ENCODE data around the gene ACOT9. TPM values are rescaled to one million over a fixed set of nuclear protein-coding genes. Genes with fewer than 3 reads are reported as not detected.

ACOT9 gene
- total RNA-seq, 2 experiments from 2014 or later: 31.7 to 39.9 TPM

GRCh38 chrX:23742174-23742696, 841 bp downstream of the ACOT9 start:
- ChIA-PET POLR2A (interaction anchor here (1.7 to 2.0 kb wide), 2 partner anchors 9 to 40 kb away, joined by 4 to 19 read pairs; partner anchors contain the start of gene SAT1), CTCF (interaction anchor here (0.6 to 1.1 kb wide), 2 partner anchors 41 to 160 kb away, joined by 4 to 5 read pairs; partner anchors contain the start of gene SAT1)
- Mint-ChIP-seq H3K4me3 (peak overlapping the region; percentile 83), H3K27ac (peak overlapping the region; percentile 76), H3K27me3 (no peaks in the 10 kb centered on the region), H3K9me3 (ENCODE audit: low read depth) (no peaks in the 10 kb centered on the region), H3K4me1 (peaks cover 24% of the 10 kb centered on the region), H3K36me3 (ENCODE audit: low read depth) (no peaks in the 10 kb centered on the region)
- ATAC-seq: peak; percentile 24
- intact Hi-C loops (cut with DNase I, micrococcal nuclease): no loop called here
- peak; percentile 32 for DNase-seq

GRCh38 chrX:23737413-23737812, 5.7 kb downstream of the ACOT9 start:
- DNase-seq: no peak
- ChIA-PET POLR2A (interaction anchor here (0.7 kb wide), 1 partner anchor 69 kb away, joined by 3 read pairs; no protein-coding TSS in a partner anchor), CTCF (interaction anchor here (0.9 kb wide), 1 partner anchor 73 kb away, joined by 3 read pairs; no protein-coding TSS in a partner anchor)
- intact Hi-C loops (cut with DNase I, micrococcal nuclease): no loop called here
- H3K4me3 Mint-ChIP-seq: no peak overlapping the region
- no peak overlapping the region for H3K27ac Mint-ChIP-seq
- peak; percentile 35 for ATAC-seq
- H3K27me3 Mint-ChIP-seq: no peaks in the 10 kb centered on the region
- H3K9me3 Mint-ChIP-seq (ENCODE audit: low read depth): no peaks in the 10 kb centered on the region
- H3K4me1 Mint-ChIP-seq: peaks cover 35% of the 10 kb centered on the region
- H3K36me3 Mint-ChIP-seq (ENCODE audit: low read depth): peaks cover 4% of the 10 kb centered on the region

GRCh38 chrX:23736030-23736429, 7.0 kb downstream of the ACOT9 start:
- no peak overlapping the region for H3K27ac Mint-ChIP-seq
- ChIA-PET POLR2A (no interaction called here), CTCF (interaction anchor here (1.0 to 1.1 kb wide), 3 partner anchors 21 to 138 kb away, joined by 3 to 6 read pairs (median 3); no protein-coding TSS in a partner anchor)
- peaks cover 37% of the 10 kb centered on the region for H3K4me1 Mint-ChIP-seq
- ATAC-seq (no peak), DNase-seq (no peak)
- no peaks in the 10 kb centered on the region for H3K27me3 Mint-ChIP-seq
- H3K9me3 Mint-ChIP-seq (ENCODE audit: low read depth): no peaks in the 10 kb centered on the region
- peaks cover 12% of the 10 kb centered on the region for H3K36me3 Mint-ChIP-seq (ENCODE audit: low read depth)
- intact Hi-C loops (cut with DNase I, micrococcal nuclease): no loop called here
- no peak overlapping the region for H3K4me3 Mint-ChIP-seq

GRCh38 chrX:23732704-23733103, 10.4 kb downstream of the ACOT9 start:
- POLR2A ChIA-PET: interaction anchor here (0.7 to 1.6 kb wide), 2 partner anchors 10 to 48 kb away, joined by 4 to 6 read pairs; partner anchors contain the start of gene ACOT9
- H3K9me3 Mint-ChIP-seq (ENCODE audit: low read depth): no peaks in the 10 kb centered on the region
- peaks cover 36% of the 10 kb centered on the region for H3K4me1 Mint-ChIP-seq
- H3K36me3 Mint-ChIP-seq (ENCODE audit: low read depth): peaks cover 30% of the 10 kb centered on the region
- intact Hi-C loops (cut with DNase I, micrococcal nuclease): loop anchor here (1.0 to 2.0 kb wide), 5 partner anchors 11 to 174 kb away; partner anchors contain the start of genes ACOT9 (in 1 of the 2) and APOO (in 1 of the 2)
- no peak for DNase-seq
- CTCF ChIA-PET: interaction anchor here (1.3 kb wide), 1 partner anchor 169 kb away, joined by 3 read pairs; no protein-coding TSS in a partner anchor
- H3K27ac Mint-ChIP-seq: peak overlapping the region; percentile 89
- ATAC-seq: peak; percentile 83
- H3K4me3 Mint-ChIP-seq: peak overlapping the region; percentile 39
- no peaks in the 10 kb centered on the region for H3K27me3 Mint-ChIP-seq

- Mint-ChIP-seq H3K27me3 (no peaks in the 10 kb centered on the region), H3K36me3 (ENCODE audit: low read depth) (peaks cover 32% of the 10 kb centered on the region), H3K9me3 (ENCODE audit: low read depth) (no peaks in the 10 kb centered on the region), H3K4me3 (no peak overlapping the region), H3K27ac (peak overlapping the region; percentile 81), H3K4me1 (peaks cover 36% of the 10 kb centered on the region)
- intact Hi-C loops (cut with DNase I, micrococcal nuclease): loop anchor here (1.0 to 2.0 kb wide), 5 partner anchors 11 to 175 kb away; partner anchors contain the start of genes ACOT9 (in 1 of the 2) and APOO (in 1 of the 2)
- POLR2A ChIA-PET: no interaction called here
- CTCF ChIA-PET: interaction anchor here (1.3 kb wide), 1 partner anchor 170 kb away, joined by 3 read pairs; no protein-coding TSS in a partner anchor
- no peak for DNase-seq
- no peak for ATAC-seq
Observed at GRCh38 chrX:23731951-23732350, 11.1 kb downstream of the ACOT9 start.

- CTCF ChIA-PET: no interaction called here
- no peak for DNase-seq
- H3K4me3 Mint-ChIP-seq: no peak overlapping the region
- POLR2A ChIA-PET: no interaction called here
- intact Hi-C loops (cut with DNase I, micrococcal nuclease): no loop called here
- no peaks in the 10 kb centered on the region for H3K9me3 Mint-ChIP-seq (ENCODE audit: low read depth)
- ATAC-seq: no peak
- H3K36me3 Mint-ChIP-seq (ENCODE audit: low read depth): peaks cover 32% of the 10 kb centered on the region
- peaks cover 28% of the 10 kb centered on the region for H3K4me1 Mint-ChIP-seq
- H3K27me3 Mint-ChIP-seq: no peaks in the 10 kb centered on the region
- H3K27ac Mint-ChIP-seq: no peak overlapping the region
Observed at GRCh38 chrX:23729214-23729613, 13.9 kb downstream of the ACOT9 start.

- intact Hi-C loops (cut with DNase I, micrococcal nuclease): no loop called here
- CTCF ChIA-PET: no interaction called here
- DNase-seq (no peak), ATAC-seq (no peak)
- POLR2A ChIA-PET: interaction anchor here (1.0 kb wide), 1 partner anchor 16 kb away, joined by 3 read pairs; the partner anchor contains the start of gene ACOT9
- peaks cover 13% of the 10 kb centered on the region for H3K4me1 Mint-ChIP-seq
- H3K4me3 Mint-ChIP-seq: no peak overlapping the region
- H3K27me3 Mint-ChIP-seq: no peaks in the 10 kb centered on the region
- H3K9me3 Mint-ChIP-seq (ENCODE audit: low read depth): no peaks in the 10 kb centered on the region
- H3K27ac Mint-ChIP-seq: no peak overlapping the region
- H3K36me3 Mint-ChIP-seq (ENCODE audit: low read depth): peaks cover 44% of the 10 kb centered on the region
Observed at GRCh38 chrX:23727206-23727605, 15.9 kb downstream of the ACOT9 start.

GRCh38 chrX:23726191-23726590, 16.9 kb downstream of the ACOT9 start:
- peaks cover 5% of the 10 kb centered on the region for H3K4me1 Mint-ChIP-seq
- ChIA-PET POLR2A (interaction anchor here (1.0 kb wide), 1 partner anchor 17 kb away, joined by 3 read pairs; the partner anchor contains the start of gene ACOT9), CTCF (interaction anchor here (0.6 kb wide), 1 partner anchor 1250 kb away, joined by 3 read pairs; no protein-coding TSS in a partner anchor)
- H3K27ac Mint-ChIP-seq: no peak overlapping the region
- no peak overlapping the region for H3K4me3 Mint-ChIP-seq
- H3K27me3 Mint-ChIP-seq: no peaks in the 10 kb centered on the region
- intact Hi-C loops (cut with DNase I, micrococcal nuclease): no loop called here
- H3K36me3 Mint-ChIP-seq (ENCODE audit: low read depth): peaks cover 37% of the 10 kb centered on the region
- DNase-seq: no peak
- no peaks in the 10 kb centered on the region for H3K9me3 Mint-ChIP-seq (ENCODE audit: low read depth)
- ATAC-seq: no peak

GRCh38 chrX:23720117-23720677, 22.9 kb downstream of the ACOT9 start:
- ATAC-seq: no peak
- intact Hi-C loops (cut with DNase I, micrococcal nuclease): no loop called here

GRCh38 chrX:23705235-23705634, 37.8 kb downstream of the ACOT9 start:
- Mint-ChIP-seq H3K4me1 (peaks cover 3% of the 10 kb centered on the region), H3K4me3 (no peak overlapping the region), H3K9me3 (ENCODE audit: low read depth) (no peaks in the 10 kb centered on the region), H3K27me3 (no peaks in the 10 kb centered on the region), H3K36me3 (ENCODE audit: low read depth) (peaks cover 24% of the 10 kb centered on the region), H3K27ac (peak overlapping the region; percentile 73)
- ATAC-seq (peak; percentile 60), DNase-seq (no peak)
- intact Hi-C loops (cut with DNase I, micrococcal nuclease): no loop called here
- POLR2A ChIA-PET: no interaction called here
- CTCF ChIA-PET: no interaction called here

More at GRCh38 chrX:23720117-23720677, 22.9 kb downstream of the ACOT9 start:
- no peaks in the 10 kb centered on the region for H3K27me3 Mint-ChIP-seq
- no peak for DNase-seq
- no peak overlapping the region for H3K4me3 Mint-ChIP-seq
- H3K9me3 Mint-ChIP-seq (ENCODE audit: low read depth): no peaks in the 10 kb centered on the region
- peaks cover 2% of the 10 kb centered on the region for H3K4me1 Mint-ChIP-seq
- H3K36me3 Mint-ChIP-seq (ENCODE audit: low read depth): peaks cover 36% of the 10 kb centered on the region
- no peak overlapping the region for H3K27ac Mint-ChIP-seq
- POLR2A ChIA-PET: no interaction called here
- CTCF ChIA-PET: no interaction called here

- Mint-ChIP-seq H3K27me3 (no peaks in the 10 kb centered on the region), H3K36me3 (ENCODE audit: low read depth) (peaks cover 27% of the 10 kb centered on the region), H3K9me3 (ENCODE audit: low read depth) (no peaks in the 10 kb centered on the region), H3K27ac (peak overlapping the region; percentile 73), H3K4me1 (peaks cover 5% of the 10 kb centered on the region), H3K4me3 (no peak overlapping the region)
- intact Hi-C loops (cut with DNase I, micrococcal nuclease): no loop called here
- ChIA-PET POLR2A (no interaction called here), CTCF (no interaction called here)
- DNase-seq (no peak), ATAC-seq (peak; percentile 69)
Observed at GRCh38 chrX:23704673-23705206, 38.3 kb downstream of the ACOT9 start.
